Vagina (tissue), 2 donors: Measurements from ENCODE around the gene SLC2A6.

Experiments used
- POLR2A ChIP-seq, 2 donors: fragments of 450-650 bp; IDR thresholded peaks; one replicate each; pipeline ENCODE4 v1.6.1; 2017; ENCODE audit warnings: antibody characterized with exemption in 2 of 2, mild to moderate bottlenecking in 2 of 2, moderate library complexity in 2 of 2
- POLR2AphosphoS5 ChIP-seq, 2 donors: sonication (generic); formaldehyde crosslinking; IDR thresholded peaks; one replicate each; pipeline ENCODE4 v1.9.0; 2017; ENCODE audit warnings: antibody characterized with exemption in 2 of 2, mild to moderate bottlenecking in 2 of 2, low read depth in 1 of 2; ENCODE audit not compliant: insufficient read depth in 1 of 2

DNA sequence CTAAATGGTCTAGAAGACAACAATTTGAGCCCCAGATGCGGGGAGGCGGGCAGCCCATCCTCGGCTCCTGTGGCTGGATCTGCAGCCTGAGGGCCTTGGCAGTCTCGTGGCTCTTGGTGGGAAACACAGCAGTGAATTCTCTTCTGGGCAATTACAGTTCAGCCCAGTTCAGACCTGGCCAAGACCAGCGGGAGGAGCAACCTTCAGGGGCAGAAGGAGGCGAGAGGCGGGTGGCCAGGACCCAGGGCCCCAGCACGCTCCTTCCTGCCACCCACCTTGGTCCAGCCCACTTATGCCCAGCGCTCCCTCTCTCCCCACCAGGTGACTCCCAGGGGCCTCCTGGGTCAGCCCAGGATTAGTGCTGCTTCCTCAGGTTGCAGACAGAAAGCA lies 38.1 kb upstream of the SLC2A6 start:
- TF ChIP-seq POLR2A (IDR thresholded peaks at IDR 0.05) (no peak), POLR2AphosphoS5 (IDR thresholded peaks at IDR 0.05; ENCODE audit: insufficient read depth in 1 of 2, low read depth in 1 of 2) (no peak)
